Bronchial epithelial cell (primary cell): ENCODE data around the gene AQP9. TPM values are rescaled to one million over a fixed set of nuclear protein-coding genes. Genes with fewer than 3 reads are reported as not detected.
"Not testable (repeated sequence)": the region's sequence is repeated elsewhere in the genome, so short reads cannot be mapped to it uniquely, and the experiment has no call there.

Experiments
- DNase-seq: peaks from one replicate; pipeline ENCODE4 v3.0.0-alpha.2; 2010; ENCODE audit warnings: low read depth
- FAIRE-seq: peaks from 2 replicates; lab custom pipeline; 2011; peaks lifted over from hg19 to GRCh38; lab: Jason Lieb, UNC
- H3K27me3 ChIP-seq: 2 replicates; pipeline ENCODE4 v1.5.1; 2011; ENCODE audit warnings: low read length; ENCODE audit not compliant: control insufficient read depth, insufficient read depth
- H3K36me3 ChIP-seq: 2 replicates; pipeline ENCODE4 v1.5.1; 2011; ENCODE audit warnings: low read length; ENCODE audit not compliant: control insufficient read depth, insufficient read depth
- H3K4me3 ChIP-seq: 2 replicates; pipeline ENCODE4 v1.5.1; 2011; ENCODE audit warnings: mild to moderate bottlenecking, low read depth, low read length, control low read depth
- total RNA-seq: library from RNA; depleted of rRNA; stranded (reverse); fragments of >200 nt; gene quantifications from 2 replicates; pipeline ENCODE4 v1.2.1, GENCODE V29; 2014
- TF ChIP-seq, protein P1 (sequence below): IDR thresholded peaks from 2 replicates; pipeline ENCODE4 v1.5.1; 2011; ENCODE audit warnings: mild to moderate bottlenecking, moderate library complexity, low read length, control low read depth, inconsistent platforms; ENCODE audit not compliant: insufficient read depth, severe bottlenecking

Gene AQP9
- total RNA-seq, 1 donor from 2014 or later = not detected

DNA sequence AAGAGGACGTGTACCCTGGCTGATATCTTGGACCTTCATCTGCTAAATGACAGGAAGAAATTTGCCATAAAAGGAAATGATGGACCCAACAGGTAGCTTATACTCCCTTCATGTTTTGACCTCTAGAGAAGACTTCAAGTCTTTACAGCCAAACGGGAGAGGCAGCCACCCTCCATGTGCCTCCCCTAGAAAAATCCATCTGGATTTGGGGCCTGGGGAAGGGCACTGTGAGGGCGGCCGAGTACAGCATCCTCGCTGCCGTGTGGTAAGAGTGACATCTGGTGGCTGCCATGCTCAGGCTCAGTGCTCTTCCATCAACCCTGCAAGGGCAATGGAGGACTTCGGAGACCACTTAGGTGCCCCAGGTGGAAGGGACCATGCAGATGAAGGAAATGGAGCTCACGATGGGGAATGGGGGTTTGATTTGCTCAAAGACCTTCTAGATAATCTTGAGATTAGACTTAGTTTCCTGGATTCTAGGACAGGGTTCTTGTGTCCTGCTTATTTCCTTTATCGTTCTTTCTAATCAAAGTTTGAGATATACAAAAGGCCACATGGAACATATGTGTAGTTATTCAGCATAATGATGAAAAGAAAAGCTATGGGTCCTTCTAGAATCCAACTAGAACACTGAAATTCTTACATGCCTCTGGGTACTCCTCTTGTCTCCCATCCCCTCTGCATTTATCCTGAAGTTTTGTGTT, 44.4 kb downstream of the AQP9 start:
- Histone ChIP-seq H3K36me3 (no peaks in the 10 kb centered on the region), H3K4me3 (no peak overlapping the region), H3K27me3 (no peaks in the 10 kb centered on the region)
- TF ChIP-seq, protein P1, sequence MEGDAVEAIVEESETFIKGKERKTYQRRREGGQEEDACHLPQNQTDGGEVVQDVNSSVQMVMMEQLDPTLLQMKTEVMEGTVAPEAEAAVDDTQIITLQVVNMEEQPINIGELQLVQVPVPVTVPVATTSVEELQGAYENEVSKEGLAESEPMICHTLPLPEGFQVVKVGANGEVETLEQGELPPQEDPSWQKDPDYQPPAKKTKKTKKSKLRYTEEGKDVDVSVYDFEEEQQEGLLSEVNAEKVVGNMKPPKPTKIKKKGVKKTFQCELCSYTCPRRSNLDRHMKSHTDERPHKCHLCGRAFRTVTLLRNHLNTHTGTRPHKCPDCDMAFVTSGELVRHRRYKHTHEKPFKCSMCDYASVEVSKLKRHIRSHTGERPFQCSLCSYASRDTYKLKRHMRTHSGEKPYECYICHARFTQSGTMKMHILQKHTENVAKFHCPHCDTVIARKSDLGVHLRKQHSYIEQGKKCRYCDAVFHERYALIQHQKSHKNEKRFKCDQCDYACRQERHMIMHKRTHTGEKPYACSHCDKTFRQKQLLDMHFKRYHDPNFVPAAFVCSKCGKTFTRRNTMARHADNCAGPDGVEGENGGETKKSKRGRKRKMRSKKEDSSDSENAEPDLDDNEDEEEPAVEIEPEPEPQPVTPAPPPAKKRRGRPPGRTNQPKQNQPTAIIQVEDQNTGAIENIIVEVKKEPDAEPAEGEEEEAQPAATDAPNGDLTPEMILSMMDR = peak; percentile 92
- peak; percentile 36 for FAIRE-seq
- peak; percentile 52 for DNase-seq

- FAIRE-seq = no peak
- DNase-seq = no peak
These were observed 47.3 kb downstream of the AQP9 start for GRCh38 chr15:58185439-58185838.

GRCh38 chr15:58189148-58189811, 51.1 kb downstream of the AQP9 start:
- DNase-seq = no peak
- FAIRE-seq = no peak
- TF ChIP-seq, protein P1 = no peak
- Histone ChIP-seq H3K36me3 (no peaks in the 10 kb centered on the region), H3K4me3 (no peak overlapping the region), H3K27me3 (no peaks in the 10 kb centered on the region)

More at GRCh38 chr15:58185439-58185838, 47.3 kb downstream of the AQP9 start:
- TF ChIP-seq, protein P1 = peak; percentile 1
- Histone ChIP-seq H3K4me3 (no peak overlapping the region), H3K36me3 (no peaks in the 10 kb centered on the region), H3K27me3 (no peaks in the 10 kb centered on the region)

DNA sequence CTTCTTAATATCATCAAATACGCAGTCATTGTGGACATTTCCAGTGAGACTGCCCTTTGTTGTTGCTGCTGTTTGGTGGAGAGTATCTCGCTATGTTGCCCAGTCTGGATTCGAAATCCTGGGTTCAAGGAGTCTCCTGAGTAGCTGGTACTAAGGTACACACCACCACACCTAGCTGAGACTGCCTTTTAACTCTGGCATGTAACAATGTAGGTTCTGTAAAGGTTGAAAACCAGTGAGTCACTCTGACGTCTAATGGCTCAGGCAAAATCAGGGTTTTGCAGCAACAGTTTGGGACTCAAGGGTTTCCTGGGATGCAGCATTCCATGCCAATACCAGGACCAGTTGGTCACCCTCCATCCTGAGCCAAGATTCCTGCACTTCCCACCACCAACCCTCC, 52.2 kb downstream of the AQP9 start:
- Histone ChIP-seq H3K4me3 (no peak overlapping the region), H3K27me3 (no peaks in the 10 kb centered on the region), H3K36me3 (no peaks in the 10 kb centered on the region)
- DNase-seq = peak; percentile 66
- FAIRE-seq = no peak
- TF ChIP-seq, protein P1 = no peak

DNA sequence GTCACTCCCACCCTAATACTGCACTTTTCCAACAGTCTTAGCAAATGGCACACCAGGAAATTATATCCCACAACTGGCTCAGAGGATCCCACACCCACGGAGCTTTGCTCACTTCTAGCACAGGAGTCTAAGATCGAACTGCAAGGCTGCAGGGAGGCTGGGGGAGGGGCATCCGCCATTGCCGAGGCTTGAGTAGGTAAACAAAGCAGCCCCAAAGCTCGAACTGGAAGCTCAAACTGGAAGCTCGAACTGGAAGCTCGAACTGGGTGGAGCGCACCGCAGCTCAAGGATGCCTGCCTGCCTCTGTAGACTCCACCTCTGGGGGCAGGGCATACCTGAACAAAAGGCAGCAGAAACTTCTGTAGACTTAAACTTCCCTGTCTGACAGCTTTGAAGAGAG, 55.5 kb downstream of the AQP9 start:
- DNase-seq, FAIRE-seq, H3K4me3 ChIP-seq, H3K36me3 ChIP-seq, H3K27me3 ChIP-seq: not testable (repeated sequence)

- Histone ChIP-seq H3K27me3 (no peaks in the 10 kb centered on the region), H3K4me3 (no peak overlapping the region), H3K36me3 (no peaks in the 10 kb centered on the region)
- DNase-seq = no peak
- no peak for FAIRE-seq
- TF ChIP-seq, protein P1 = no peak
These were observed 62.6 kb downstream of the AQP9 start for GRCh38 chr15:58200739-58201138.
